OCI-LY3 (cell line): ENCODE measurements around the gene SGPP1.

Source experiments
- H2AFZ ChIP-seq: fragments of 200-600, 300-600 bp; shearing (Covaris generic); 2 replicates; pipeline ENCODE4 v1.6.0; 2014; ENCODE audit warnings: antibody characterized with exemption, low read depth, low read length
- H3K27ac ChIP-seq: fragments of 200-600, 300-600 bp; sonication (generic); 2 replicates; pipeline ENCODE4 v1.5.1; 2014; ENCODE audit warnings: mild to moderate bottlenecking, low read length, moderate library complexity, mixed read lengths
- H3K27me3 ChIP-seq: fragments of 200-600, 300-600 bp; sonication (generic); 2 replicates; pipeline ENCODE4 v1.6.1; 2014; ENCODE audit warnings: low read depth, low read length, mixed read lengths
- H3K36me3 ChIP-seq: fragments of 200-600, 300-600 bp; sonication (generic); replicated peaks from 2 replicates; pipeline ENCODE3; 2014; ENCODE audit warnings: low read depth, low read length, mixed read lengths
- H3K4me1 ChIP-seq: fragments of 300-600, 200-600 bp; sonication (generic); 2 replicates; pipeline ENCODE4 v1.6.1; 2014; ENCODE audit warnings: low read length, mixed read lengths
- H3K4me2 ChIP-seq: fragments of 200-600, 300-600 bp; sonication (generic); 2 replicates; pipeline ENCODE4 v1.6.1; 2014; ENCODE audit warnings: low read length, mixed read lengths
- H3K4me3 ChIP-seq: fragments of 300-600, 200-600 bp; sonication (generic); 2 replicates; pipeline ENCODE4 v1.5.1; 2014; ENCODE audit warnings: antibody characterized with exemption, mild to moderate bottlenecking, low read length, moderate library complexity
- H3K79me2 ChIP-seq: fragments of 300-600, 200-600 bp; shearing (Covaris generic); 2 replicates; pipeline ENCODE4 v1.6.1; 2014; ENCODE audit warnings: mild to moderate bottlenecking, low read length, mixed read lengths
- H3K9ac ChIP-seq: fragments of 300-600, 200-600 bp; shearing (Covaris generic); 2 replicates; pipeline ENCODE4 v1.6.0; 2014; ENCODE audit warnings: mild to moderate bottlenecking, low read length, moderate library complexity
- H3K9me3 ChIP-seq: fragments of 200-600, 300-600 bp; shearing (Covaris generic); 2 replicates; pipeline ENCODE4 v1.6.1; 2014; ENCODE audit warnings: low read length, mixed read lengths; ENCODE audit not compliant: insufficient read depth
- H4K20me1 ChIP-seq: fragments of 200-600, 300-600 bp; sonication (generic); 2 replicates; pipeline ENCODE4 v1.6.1; 2016; ENCODE audit warnings: low read length, mixed read lengths; ENCODE audit not compliant: insufficient read depth
- CTCF ChIP-seq: fragments of 200-600, 300-600 bp; sonication (generic); IDR thresholded peaks from 2 replicates; pipeline ENCODE4 v1.5.1; 2014; ENCODE audit warnings: antibody characterized with exemption, low read length, low read depth
- EZH2phosphoT487 ChIP-seq: fragments of 200-600 bp; shearing (Covaris generic); IDR thresholded peaks from 2 replicates; pipeline ENCODE4 v1.6.1; 2018; ENCODE audit warnings: antibody characterized with exemption, mixed run types, low read depth

Gene SGPP1

GRCh38 chr14:63654346-63654745 lies 73.5 kb downstream of the SGPP1 start:
- Histone ChIP-seq H3K4me1 (no peaks in the 10 kb centered on the region), H4K20me1 (no peaks in the 10 kb centered on the region), H3K9me3 (no peaks in the 10 kb centered on the region), H3K27me3 (no peaks in the 10 kb centered on the region), H3K79me2 (no peaks in the 10 kb centered on the region), H3K27ac (no peak overlapping the region), H2AFZ (no peak overlapping the region), H3K4me2 (no peak overlapping the region), H3K36me3 (no peaks in the 10 kb centered on the region), H3K4me3 (no peak overlapping the region), H3K9ac (no peak overlapping the region)
- no peak for TF ChIP-seq EZH2phosphoT487
- TF ChIP-seq CTCF, result no peak

GRCh38 chr14:63652406-63652805 lies 75.5 kb downstream of the SGPP1 start:
- TF ChIP-seq EZH2phosphoT487 (no peak), CTCF (no peak)
- Histone ChIP-seq H3K9me3 (no peaks in the 10 kb centered on the region), H3K4me3 (no peak overlapping the region), H3K4me2 (no peak overlapping the region), H2AFZ (no peak overlapping the region), H3K27me3 (no peaks in the 10 kb centered on the region), H3K36me3 (no peaks in the 10 kb centered on the region), H3K9ac (no peak overlapping the region), H3K4me1 (no peaks in the 10 kb centered on the region), H3K27ac (no peak overlapping the region), H3K79me2 (no peaks in the 10 kb centered on the region), H4K20me1 (no peaks in the 10 kb centered on the region)

GRCh38 chr14:63650256-63650952 lies 77.5 kb downstream of the SGPP1 start:
- H3K9me3 ChIP-seq, result no peaks in the 10 kb centered on the region
- no peak overlapping the region for H3K27ac ChIP-seq
- no peaks in the 10 kb centered on the region for H3K79me2 ChIP-seq
- no peaks in the 10 kb centered on the region for H4K20me1 ChIP-seq
- no peak overlapping the region for H3K9ac ChIP-seq
- H2AFZ ChIP-seq, result no peak overlapping the region
- no peaks in the 10 kb centered on the region for H3K4me1 ChIP-seq
- no peak overlapping the region for H3K4me2 ChIP-seq
- H3K27me3 ChIP-seq, result no peaks in the 10 kb centered on the region
- TF ChIP-seq EZH2phosphoT487 (no peak), CTCF (no peak)
- no peak overlapping the region for H3K4me3 ChIP-seq
- no peaks in the 10 kb centered on the region for H3K36me3 ChIP-seq

GRCh38 chr14:63647696-63648410 lies 80.0 kb downstream of the SGPP1 start:
- Histone ChIP-seq H3K4me1 (0 out of 2 replicates have a peak, but pooled peaks cover 3% of the 10 kb centered on the region), H3K79me2 (peaks cover 4% of the 10 kb centered on the region; the same call in 1 of the 2 replicates), H4K20me1 (no peaks in the 10 kb centered on the region), H3K4me3 (no peak overlapping the region), H3K36me3 (no peaks in the 10 kb centered on the region), H2AFZ (no peak overlapping the region), H3K9me3 (no peaks in the 10 kb centered on the region), H3K9ac (no peak overlapping the region), H3K4me2 (no peak overlapping the region), H3K27ac (no peak overlapping the region), H3K27me3 (no peaks in the 10 kb centered on the region)
- TF ChIP-seq EZH2phosphoT487 (no peak), CTCF (no peak)
